ENCODE measurements around the gene CST4. TPM values are rescaled to one million over a fixed set of nuclear protein-coding genes. Genes with fewer than 3 reads are reported as not detected.

The CST4 gene
- total and polyA plus RNA-seq, 2 donors (not counting 3 experiments of a cell fraction or from before 2014, with no cell fraction given) = not detected

GRCh38 chr20:23641936-23642751 lies 46.7 kb downstream of the CST4 start:
- TF ChIP-seq POLR2AphosphoS5 (IDR thresholded peaks at IDR 0.05; ENCODE audit: insufficient read depth, low read depth, low read length) (peak; percentile 39), EZH2 (IDR thresholded peaks at IDR 0.05; ENCODE audit: borderline replicate concordance, low read depth, low read length, severe bottlenecking) (no peak), POLR2A (IDR thresholded peaks at IDR 0.05; ENCODE audit: low read depth, low read length) (no peak), JUN (IDR thresholded peaks at IDR 0.05; ENCODE audit: borderline replicate concordance, insufficient read depth, insufficient read length, low read depth) (no peak), CTCF (IDR thresholded peaks at IDR 0.05; ENCODE audit: extremely low read depth in 1 of 2, insufficient read depth in 1 of 2, low read depth in 1 of 2, low read length in 2 of 2) (no peak), MAX (IDR thresholded peaks at IDR 0.05; ENCODE audit: insufficient read depth, insufficient read length) (no peak), MYC (IDR thresholded peaks at IDR 0.05; ENCODE audit: low read depth, low read length) (no peak), GATA2 (IDR thresholded peaks at IDR 0.05; ENCODE audit: insufficient read depth, insufficient read length, low read depth, low read length) (no peak), FOS (IDR thresholded peaks at IDR 0.05; ENCODE audit: borderline replicate concordance, insufficient read depth, low read length) (peak; percentile 82)
- Histone ChIP-seq H3K36me3 (ENCODE audit: control insufficient read depth in 2 of 2, extremely low read depth in 1 of 2, insufficient read depth in 2 of 2, low read length in 2 of 2) (no peaks in the 10 kb centered on the region), H3K27ac (ENCODE audit: insufficient read depth, low read depth, low read length) (no peak overlapping the region), H3K4me2 (ENCODE audit: insufficient read depth, low read length) (no peak overlapping the region), H3K79me2 (ENCODE audit: control insufficient read depth, insufficient read depth, low read length) (peaks cover 5% of the 10 kb centered on the region), H2AFZ (ENCODE audit: low read depth, low read length) (peak overlapping the region; percentile 2), H3K9me1 (replicated peaks; ENCODE audit: control insufficient read depth, extremely low read depth, insufficient read depth, low read length) (no peaks in the 10 kb centered on the region), H3K4me1 (ENCODE audit: control insufficient read depth, extremely low read depth, insufficient read depth, low read length) (peaks cover 16% of the 10 kb centered on the region), H3K27me3 (ENCODE audit: control insufficient read depth in 2 of 2, insufficient read depth in 2 of 2, low read length in 2 of 2) (no peaks in the 10 kb centered on the region), H3K9ac (replicated peaks; ENCODE audit: extremely low read depth, insufficient read depth, low read length) (no peak overlapping the region), H3K9me3 (replicated peaks; ENCODE audit: control insufficient read depth, insufficient read depth, low read length) (no peaks in the 10 kb centered on the region), H4K20me1 (replicated peaks; ENCODE audit: control insufficient read depth, extremely low read depth, insufficient read depth, low read length) (no peaks in the 10 kb centered on the region), H3K4me3 (replicated peaks in 1 of 3; ENCODE audit: insufficient read depth in 1 of 3, low read depth in 1 of 3, low read length in 3 of 3) (no peak overlapping the region)
- CTCF ChIA-PET = interaction anchor here (0.7 to 1.0 kb wide), 2 partner anchors 12 to 25 kb away, joined by 3 read pairs; no protein-coding TSS in a partner anchor
- DNase-seq (ENCODE audit: low read depth, low spot score) (peak; percentile 58), FAIRE-seq (peak; percentile 91)
- intact Hi-C loops (cut with micrococcal nuclease) (no loop called here), dilution Hi-C loops (cut with MboI; ENCODE audit: extremely low pct_ligation_motif_present, low sequenced_read_pairs) (no loop called here)
- POLR2A ChIA-PET = no interaction called here
- BruUV-seq (replicated peaks) = no TSS peak
